OCI-LY7 (cell line): ENCODE data around the gene CLN3. TPM values are rescaled to one million over a fixed set of nuclear protein-coding genes. Genes with fewer than 3 reads are reported as not detected.

Experiments
- BruUV-seq: library from RNA; stranded (reverse); fragments of 400-500 nt; replicated peaks from 2 replicates; lab custom pipeline; 2021; lab: Mats Ljungman, UMichigan
- CTCF ChIA-PET: fragments of 300-600 bp; sonication (Branson Sonifier 250); formaldehyde crosslinking; loops from one replicate; lab custom pipeline; 2022; ENCODE audit warnings: antibody characterized with exemption; ENCODE audit not compliant: unreplicated experiment; lab: Charles Lee
- POLR2A ChIA-PET: fragments of 300-600 bp; sonication (Branson Sonifier 250); formaldehyde crosslinking; loops from one replicate; lab custom pipeline; 2022; ENCODE audit warnings: antibody characterized with exemption; lab: Charles Lee
- DNase-seq: peaks from one replicate; pipeline ENCODE4 v3.0.0-alpha.2; 2015; ENCODE audit warnings: low spot score
- H2AFZ ChIP-seq: fragments of 200-600 bp; sonication (generic), shearing (Covaris generic); 2 replicates; pipeline ENCODE4 v1.6.1; 2014; ENCODE audit warnings: mild to moderate bottlenecking, antibody characterized with exemption, low read length, moderate library complexity
- H3K27ac ChIP-seq: fragments of 200-600 bp; sonication (generic); 2 replicates; pipeline ENCODE4 v1.5.1; 2014; ENCODE audit warnings: mixed run types, low read depth, mild to moderate bottlenecking, moderate library complexity, low read length, inconsistent platforms; ENCODE audit not compliant: poor library complexity, severe bottlenecking
- H3K36me3 ChIP-seq: fragments of 200-600 bp; sonication (generic); 2 replicates; pipeline ENCODE4 v1.6.1; 2014; ENCODE audit warnings: mild to moderate bottlenecking, antibody characterized with exemption, low read length, moderate library complexity, mixed read lengths; ENCODE audit not compliant: insufficient read depth
- H3K4me1 ChIP-seq: fragments of 200-600 bp; sonication (generic); 2 replicates; pipeline ENCODE4 v1.5.1; 2014; ENCODE audit warnings: mild to moderate bottlenecking, low read length; ENCODE audit not compliant: insufficient read depth, poor library complexity, severe bottlenecking
- H3K4me2 ChIP-seq: fragments of 200-600 bp; sonication (generic); 2 replicates; pipeline ENCODE4 v1.6.1; 2014; ENCODE audit warnings: mild to moderate bottlenecking, low read length
- H3K4me3 ChIP-seq: fragments of 200-600 bp; sonication (generic); 2 replicates; pipeline ENCODE4 v1.5.1; 2014; ENCODE audit warnings: mild to moderate bottlenecking, low read depth, low read length; ENCODE audit not compliant: poor library complexity, severe bottlenecking
- H3K79me2 ChIP-seq: fragments of 200-600 bp; sonication (generic); 2 replicates; pipeline ENCODE4 v1.6.1; 2016; ENCODE audit warnings: low read depth, mild to moderate bottlenecking, low read length, moderate library complexity, mixed read lengths; ENCODE audit not compliant: insufficient read depth
- H3K9me2 ChIP-seq: fragments of 200-600 bp; sonication (generic); 2 replicates; pipeline ENCODE4 v1.6.1; 2016; ENCODE audit warnings: mild to moderate bottlenecking, low read length, mixed read lengths; ENCODE audit not compliant: insufficient read depth
- H3K9me3 ChIP-seq: fragments of 200-600 bp; sonication (generic); 2 replicates; pipeline ENCODE4 v1.6.1; 2014; ENCODE audit warnings: mild to moderate bottlenecking, mixed run types, low read length, mixed read lengths
- H4K20me1 ChIP-seq: fragments of 200-600 bp; sonication (generic); 2 replicates; pipeline ENCODE4 v1.6.1; 2014; ENCODE audit warnings: mild to moderate bottlenecking, antibody characterized with exemption, low read length, moderate library complexity, mixed read lengths; ENCODE audit not compliant: insufficient read depth
- EZH2phosphoT487 ChIP-seq: fragments of 200-600 bp; sonication (generic); IDR thresholded peaks from 2 replicates; pipeline ENCODE4 v1.6.1; 2018; ENCODE audit warnings: low read depth, borderline replicate concordance, mild to moderate bottlenecking, mixed run types, antibody characterized with exemption, low read length, moderate library complexity, mixed read lengths
- intact Hi-C: fragments of 100-400 bp; cut with micrococcal nuclease; formaldehyde crosslinking; loops from one replicate; pipeline ENCODE4 v1.10.0; 2022; ENCODE audit not compliant: unreplicated experiment
- total RNA-seq, 2 experiments: library from RNA; depleted of rRNA in 1 of 2; stranded (reverse); fragments of >200 nt in 1 of 2; shearing (Covaris generic) in 1 of 2; gene quantifications; 2 replicates each; pipeline ENCODE4 v1.2.3, GENCODE V29; 2014 to 2022
- TF ChIP-seq, protein P1 (sequence below): fragments of 200-600 bp; sonication (generic); conservative IDR thresholded peaks from 2 replicates; pipeline ENCODE4 v1.5.1; 2014; ENCODE audit warnings: mild to moderate bottlenecking, antibody characterized with exemption, low read length, moderate library complexity, mixed read lengths

The CLN3 gene
- total RNA-seq, 2 experiments from 2014 or later: 29.7 to 42.3 TPM

DNA sequence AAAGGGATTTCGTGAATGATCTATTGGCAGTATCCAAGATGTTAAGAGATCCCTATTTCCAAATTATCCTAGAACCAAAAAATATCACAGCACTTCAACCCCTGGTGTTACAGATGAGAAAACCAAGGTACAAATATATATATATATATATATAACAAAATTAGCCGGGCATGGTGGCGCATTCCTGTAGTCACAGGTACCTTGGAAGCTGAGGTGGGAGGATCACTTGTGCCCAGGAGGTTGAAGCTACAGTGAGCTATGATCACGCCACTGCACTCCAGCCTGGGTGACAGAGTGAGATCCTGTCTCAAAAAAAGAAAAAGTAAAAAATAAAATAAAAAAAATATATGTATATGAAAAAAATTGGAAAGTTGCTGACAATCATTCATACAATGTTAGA, 637 bp upstream of the CLN3 start:
- intact Hi-C loops: loop anchor here (1.0 to 5.0 kb wide), 3 partner anchors 60 to 330 kb away; partner anchors contain the start of genes ATXN2L and SGF29
- Histone ChIP-seq H3K27ac (peak overlapping the region; percentile 74), H4K20me1 (no peaks in the 10 kb centered on the region), H3K9me2 (no peaks in the 10 kb centered on the region), H3K9me3 (no peaks in the 10 kb centered on the region), H3K36me3 (peaks cover 21% of the 10 kb centered on the region), H3K4me1 (peaks cover 35% of the 10 kb centered on the region), H3K4me3 (peak overlapping the region; percentile 88), H3K4me2 (peak overlapping the region; percentile 87), H3K79me2 (peaks cover 22% of the 10 kb centered on the region; the same call in 1 of the 2 replicates), H2AFZ (peak overlapping the region; percentile 74; the same call in 1 of the 2 replicates)
- CTCF ChIA-PET: no interaction called here
- TF ChIP-seq EZH2phosphoT487: no peak
- TF ChIP-seq, protein P1, sequence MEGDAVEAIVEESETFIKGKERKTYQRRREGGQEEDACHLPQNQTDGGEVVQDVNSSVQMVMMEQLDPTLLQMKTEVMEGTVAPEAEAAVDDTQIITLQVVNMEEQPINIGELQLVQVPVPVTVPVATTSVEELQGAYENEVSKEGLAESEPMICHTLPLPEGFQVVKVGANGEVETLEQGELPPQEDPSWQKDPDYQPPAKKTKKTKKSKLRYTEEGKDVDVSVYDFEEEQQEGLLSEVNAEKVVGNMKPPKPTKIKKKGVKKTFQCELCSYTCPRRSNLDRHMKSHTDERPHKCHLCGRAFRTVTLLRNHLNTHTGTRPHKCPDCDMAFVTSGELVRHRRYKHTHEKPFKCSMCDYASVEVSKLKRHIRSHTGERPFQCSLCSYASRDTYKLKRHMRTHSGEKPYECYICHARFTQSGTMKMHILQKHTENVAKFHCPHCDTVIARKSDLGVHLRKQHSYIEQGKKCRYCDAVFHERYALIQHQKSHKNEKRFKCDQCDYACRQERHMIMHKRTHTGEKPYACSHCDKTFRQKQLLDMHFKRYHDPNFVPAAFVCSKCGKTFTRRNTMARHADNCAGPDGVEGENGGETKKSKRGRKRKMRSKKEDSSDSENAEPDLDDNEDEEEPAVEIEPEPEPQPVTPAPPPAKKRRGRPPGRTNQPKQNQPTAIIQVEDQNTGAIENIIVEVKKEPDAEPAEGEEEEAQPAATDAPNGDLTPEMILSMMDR: no peak
- DNase-seq: no peak
- POLR2A ChIA-PET: interaction anchor here (0.8 to 1.2 kb wide), 3 partner anchors 13 to 131 kb away, joined by 3 to 8 read pairs (median 5); no protein-coding TSS in a partner anchor
- BruUV-seq: no TSS peak

DNA sequence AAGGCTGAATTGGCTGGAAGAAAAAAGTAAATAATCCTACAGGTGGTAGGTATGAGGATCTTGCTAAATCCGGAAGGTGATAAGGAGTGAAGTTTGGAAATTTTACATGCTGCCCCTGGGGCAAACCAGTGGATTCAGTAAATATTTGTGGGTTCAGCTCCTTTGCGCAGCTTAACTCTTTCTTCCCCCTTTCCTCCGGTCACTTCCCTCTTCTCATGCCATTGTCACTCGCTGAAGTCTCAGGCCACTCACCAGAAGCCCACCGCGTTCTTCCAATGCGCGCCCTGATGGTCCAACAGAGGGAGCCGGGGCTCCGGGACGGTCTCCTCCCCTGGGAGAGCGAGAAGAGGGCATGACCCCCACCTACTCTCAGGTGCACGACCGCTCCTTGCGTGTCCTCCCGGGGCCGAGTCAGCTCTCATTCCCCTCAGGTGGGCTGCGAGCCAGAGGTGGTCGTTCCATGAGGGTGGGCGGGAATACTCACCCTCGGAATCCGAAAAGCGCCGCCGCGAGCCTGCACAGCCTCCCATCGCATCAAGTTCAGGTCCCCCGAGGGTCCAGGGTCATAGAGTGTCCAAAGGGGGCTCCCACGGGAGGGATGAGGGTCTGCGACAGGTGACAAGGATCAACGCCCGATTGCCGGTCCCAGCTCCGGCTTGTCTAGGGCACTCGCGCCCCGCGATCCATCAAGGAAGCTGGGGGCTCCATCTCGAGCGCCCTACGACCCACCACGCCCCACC, 474 bp downstream of the CLN3 start:
- Histone ChIP-seq H3K36me3 (peaks cover 27% of the 10 kb centered on the region), H4K20me1 (no peaks in the 10 kb centered on the region), H3K27ac (peak overlapping the region; percentile 74), H3K4me1 (peaks cover 35% of the 10 kb centered on the region), H3K4me2 (peak overlapping the region; percentile 87), H3K4me3 (peak overlapping the region; percentile 88), H3K9me2 (no peaks in the 10 kb centered on the region), H3K79me2 (peaks cover 22% of the 10 kb centered on the region; the same call in 1 of the 2 replicates), H3K9me3 (no peaks in the 10 kb centered on the region), H2AFZ (peak overlapping the region; percentile 74; the same call in 1 of the 2 replicates)
- DNase-seq: peak; percentile 42
- POLR2A ChIA-PET: interaction anchor here (0.6 to 1.2 kb wide), 5 partner anchors 12 to 214 kb away, joined by 3 to 8 read pairs (median 4); no protein-coding TSS in a partner anchor
- no TSS peak for BruUV-seq
- TF ChIP-seq, protein P1: peak; percentile 46
- TF ChIP-seq EZH2phosphoT487: no peak
- CTCF ChIA-PET: interaction anchor here (0.5 to 0.9 kb wide), 2 partner anchors 132 to 272 kb away, joined by 3 read pairs; no protein-coding TSS in a partner anchor
- intact Hi-C loops: loop anchor here (5.0 kb wide), 2 partner anchors 61 to 331 kb away; partner anchors contain the start of genes ATXN2L and SGF29
